Caco-2 (cell line): ENCODE results near the gene GNB2. TPM values are rescaled to one million over a fixed set of nuclear protein-coding genes. Genes with fewer than 3 reads are reported as not detected.
A peak's percentile ranks its signal among the peaks of the same experiment; 100 is the strongest.

ENCODE experiments used
- BruUV-seq: library from RNA; stranded (reverse); fragments of 400-500 nt; replicated peaks from 2 replicates; lab custom pipeline; 2021; lab: Mats Ljungman, UMichigan
- CTCF ChIA-PET: fragments of 300-600 bp; sonication (Branson Sonifier 250); formaldehyde crosslinking; loops from one replicate; lab custom pipeline; 2022; ENCODE audit warnings: antibody characterized with exemption; lab: Charles Lee
- POLR2A ChIA-PET: fragments of 300-600 bp; sonication (Branson Sonifier 250); formaldehyde crosslinking; loops from one replicate; lab custom pipeline; 2022; ENCODE audit warnings: antibody characterized with exemption; lab: Charles Lee
- DNase-seq, 2 experiments: peaks; one replicate each; pipeline versions ENCODE4 v3.0.0 to v3.0.0-alpha.2; 2020 to 2022
- H3K27me3 ChIP-seq: replicated peaks from 2 replicates; pipeline ENCODE4 v1.6.0; 2011; ENCODE audit warnings: low read length; ENCODE audit not compliant: control insufficient read depth, insufficient read depth
- H3K36me3 ChIP-seq: 2 replicates; pipeline ENCODE4 v1.5.1; 2011; ENCODE audit warnings: low read length; ENCODE audit not compliant: control insufficient read depth, insufficient read depth
- H3K4me1 ChIP-seq: fragments of 250-450 bp; sonication (Bioruptor Pico); 2 replicates; pipeline ENCODE4 v1.5.1; 2020; ENCODE audit warnings: mild to moderate bottlenecking
- H3K4me3 ChIP-seq: 2 replicates; pipeline ENCODE4 v1.5.1; 2011; ENCODE audit warnings: low read depth, mild to moderate bottlenecking, control low read depth, low read length
- H3K9me3 ChIP-seq: fragments of 250-450 bp; sonication (Bioruptor Pico); 2 replicates; pipeline ENCODE4 v1.5.1; 2020; ENCODE audit warnings: mild to moderate bottlenecking, moderate library complexity
- H3K27ac Mint-ChIP-seq: one replicate; pipeline ENCODE4 v1.8.0; 2022; ENCODE audit warnings: mixed read lengths; ENCODE audit not compliant: unreplicated experiment
- H3K27me3 Mint-ChIP-seq: one replicate; pipeline ENCODE4 v1.8.0; 2022; ENCODE audit warnings: mixed read lengths; ENCODE audit not compliant: insufficient read depth, unreplicated experiment
- H3K36me3 Mint-ChIP-seq: one replicate; pipeline ENCODE4 v1.8.0; 2022; ENCODE audit warnings: mild to moderate bottlenecking, mixed read lengths; ENCODE audit not compliant: insufficient read depth, unreplicated experiment
- H3K4me1 Mint-ChIP-seq: one replicate; pipeline ENCODE4 v1.8.0; 2022; ENCODE audit warnings: low read depth, mixed read lengths; ENCODE audit not compliant: unreplicated experiment
- H3K4me3 Mint-ChIP-seq: one replicate; pipeline ENCODE4 v1.8.0; 2022; ENCODE audit warnings: mild to moderate bottlenecking, moderate library complexity, mixed read lengths; ENCODE audit not compliant: unreplicated experiment
- H3K9me3 Mint-ChIP-seq: one replicate; pipeline ENCODE4 v1.8.0; 2022; ENCODE audit warnings: mixed read lengths; ENCODE audit not compliant: unreplicated experiment
- intact Hi-C: fragments of 100-400 bp; cut with micrococcal nuclease; formaldehyde crosslinking; loops from one replicate; pipeline ENCODE4 v1.10.0; 2022; ENCODE audit not compliant: unreplicated experiment
- total RNA-seq: library from RNA; stranded (reverse); gene quantifications from 2 replicates; pipeline ENCODE4 v1.2.3, GENCODE V29; 2022
- TF ChIP-seq, protein P1 (sequence below), 2 experiments: fragments of 200-600 bp in 1 of 2; IDR thresholded peaks; 1 replicate in 1 of 2; 2 replicates in 1 of 2; pipeline versions ENCODE4 v1.5.1 to v1.8.0; 2011 to 2022; ENCODE audit warnings: antibody characterized with exemption in 1 of 2, control low read depth in 1 of 2, inconsistent platforms in 1 of 2, low read depth in 1 of 2, low read length in 1 of 2, mild to moderate bottlenecking in 1 of 2, moderate library complexity in 1 of 2; ENCODE audit not compliant: insufficient read depth in 1 of 2, severe bottlenecking in 1 of 2, unreplicated experiment in 1 of 2

Gene GNB2
- total RNA-seq, 1 experiment from 2014 or later: 200 TPM

GRCh38 chr7:100626055-100626454 lies 47.5 kb upstream of the GNB2 start:
- Mint-ChIP-seq H3K4me3 (no peak overlapping the region), H3K27ac (no peak overlapping the region), H3K27me3 (no peaks in the 10 kb centered on the region), H3K9me3 (no peaks in the 10 kb centered on the region), H3K36me3 (peaks cover 7% of the 10 kb centered on the region), H3K4me1 (peaks cover 9% of the 10 kb centered on the region)
- Histone ChIP-seq H3K4me1 (no peaks in the 10 kb centered on the region), H3K27me3 (no peaks in the 10 kb centered on the region), H3K36me3 (no peaks in the 10 kb centered on the region), H3K4me3 (no peak overlapping the region), H3K9me3 (no peaks in the 10 kb centered on the region)
- no TSS peak for BruUV-seq
- DNase-seq: no peak
- TF ChIP-seq, protein P1, sequence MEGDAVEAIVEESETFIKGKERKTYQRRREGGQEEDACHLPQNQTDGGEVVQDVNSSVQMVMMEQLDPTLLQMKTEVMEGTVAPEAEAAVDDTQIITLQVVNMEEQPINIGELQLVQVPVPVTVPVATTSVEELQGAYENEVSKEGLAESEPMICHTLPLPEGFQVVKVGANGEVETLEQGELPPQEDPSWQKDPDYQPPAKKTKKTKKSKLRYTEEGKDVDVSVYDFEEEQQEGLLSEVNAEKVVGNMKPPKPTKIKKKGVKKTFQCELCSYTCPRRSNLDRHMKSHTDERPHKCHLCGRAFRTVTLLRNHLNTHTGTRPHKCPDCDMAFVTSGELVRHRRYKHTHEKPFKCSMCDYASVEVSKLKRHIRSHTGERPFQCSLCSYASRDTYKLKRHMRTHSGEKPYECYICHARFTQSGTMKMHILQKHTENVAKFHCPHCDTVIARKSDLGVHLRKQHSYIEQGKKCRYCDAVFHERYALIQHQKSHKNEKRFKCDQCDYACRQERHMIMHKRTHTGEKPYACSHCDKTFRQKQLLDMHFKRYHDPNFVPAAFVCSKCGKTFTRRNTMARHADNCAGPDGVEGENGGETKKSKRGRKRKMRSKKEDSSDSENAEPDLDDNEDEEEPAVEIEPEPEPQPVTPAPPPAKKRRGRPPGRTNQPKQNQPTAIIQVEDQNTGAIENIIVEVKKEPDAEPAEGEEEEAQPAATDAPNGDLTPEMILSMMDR (IDR thresholded peaks at IDR 0.05; ENCODE audit: insufficient read depth in 1 of 2, low read depth in 1 of 2, low read length in 1 of 2, severe bottlenecking in 1 of 2, unreplicated experiment in 1 of 2): no peak
- ChIA-PET CTCF (interaction anchor here (1.8 kb wide), 1 partner anchor 14 kb away, joined by 3 read pairs; the partner anchor contains the start of gene MOSPD3), POLR2A (interaction anchor here (0.5 kb wide), 1 partner anchor 192 kb away, joined by 3 read pairs; no protein-coding TSS in a partner anchor)
- intact Hi-C loops: no loop called here

- intact Hi-C loops: no loop called here
- TF ChIP-seq, protein P1 (IDR thresholded peaks at IDR 0.05; ENCODE audit: insufficient read depth in 1 of 2, low read depth in 1 of 2, low read length in 1 of 2, severe bottlenecking in 1 of 2, unreplicated experiment in 1 of 2): no peak
- H3K4me1 ChIP-seq: no peaks in the 10 kb centered on the region
- no peaks in the 10 kb centered on the region for H3K9me3 ChIP-seq
- no TSS peak for BruUV-seq
- Mint-ChIP-seq H3K4me3 (no peak overlapping the region), H3K36me3 (peaks cover 7% of the 10 kb centered on the region), H3K27ac (no peak overlapping the region), H3K9me3 (no peaks in the 10 kb centered on the region), H3K27me3 (no peaks in the 10 kb centered on the region), H3K4me1 (peaks cover 4% of the 10 kb centered on the region)
- H3K4me3 ChIP-seq: peak overlapping the region; percentile 12
- no peaks in the 10 kb centered on the region for H3K36me3 ChIP-seq
- H3K27me3 ChIP-seq: no peaks in the 10 kb centered on the region
- peak; percentile 55 to 77 for DNase-seq
- POLR2A ChIA-PET: no interaction called here
- CTCF ChIA-PET: interaction anchor here (1.8 kb wide), 1 partner anchor 14 kb away, joined by 3 read pairs; the partner anchor contains the start of gene MOSPD3
These were observed 46.9 kb upstream of the GNB2 start for GRCh38 chr7:100626530-100627237.

- DNase-seq: no peak
- Mint-ChIP-seq H3K27me3 (no peaks in the 10 kb centered on the region), H3K27ac (no peak overlapping the region), H3K4me1 (no peaks in the 10 kb centered on the region), H3K9me3 (no peaks in the 10 kb centered on the region), H3K36me3 (peaks cover 7% of the 10 kb centered on the region), H3K4me3 (no peak overlapping the region)
- CTCF ChIA-PET: interaction anchor here (1.8 kb wide), 1 partner anchor 15 kb away, joined by 3 read pairs; the partner anchor contains the start of gene MOSPD3
- intact Hi-C loops: no loop called here
- no peak overlapping the region for H3K4me3 ChIP-seq
- H3K9me3 ChIP-seq: no peaks in the 10 kb centered on the region
- H3K36me3 ChIP-seq: no peaks in the 10 kb centered on the region
- POLR2A ChIA-PET: no interaction called here
- no TSS peak for BruUV-seq
- TF ChIP-seq, protein P1 (IDR thresholded peaks at IDR 0.05; ENCODE audit: insufficient read depth in 1 of 2, low read depth in 1 of 2, low read length in 1 of 2, severe bottlenecking in 1 of 2, unreplicated experiment in 1 of 2): no peak
- no peaks in the 10 kb centered on the region for H3K4me1 ChIP-seq
- H3K27me3 ChIP-seq: no peaks in the 10 kb centered on the region
These were observed 46.3 kb upstream of the GNB2 start for GRCh38 chr7:100627238-100627549.
